Natural killer cell (primary cell): ENCODE measurements around the gene ASPHD1. TPM values are rescaled to one million over a fixed set of nuclear protein-coding genes. Genes with fewer than 3 reads are reported as not detected.
"Not testable (repeated sequence)": the region's sequence is repeated elsewhere in the genome, so short reads cannot be mapped to it uniquely, and the experiment has no call there.

Experiments
- ATAC-seq, 3 donors: fragments of 150-1000 bp in 2 of 3; fragments of 200-7000 bp in 1 of 3; cut with Tn5 transposase; 1 replicate in 1 of 3; 2 replicates in 2 of 3; pipeline ENCODE4 v1.10.0; 2021; ENCODE audit warnings: mild to moderate bottlenecking in 2 of 3, moderate library complexity in 2 of 3
- DNase-seq, 2 donors: peaks; one replicate each; pipeline versions ENCODE4 v3.0.0 to v3.0.0-alpha.2; 2013 to 2021; ENCODE audit warnings: mixed read lengths in 1 of 2
- H3K27ac ChIP-seq: one replicate; pipeline ENCODE4 v1.5.1; 2013; ENCODE audit warnings: mild to moderate bottlenecking, low read length
- H3K27me3 ChIP-seq: one replicate; pipeline ENCODE4 v1.6.1; 2013; ENCODE audit warnings: low read length; ENCODE audit not compliant: control insufficient read depth, insufficient read depth
- H3K36me3 ChIP-seq: one replicate; pipeline ENCODE4 v1.6.1; 2013; ENCODE audit warnings: low read length; ENCODE audit not compliant: control insufficient read depth, insufficient read depth
- H3K4me1 ChIP-seq: one replicate; pipeline ENCODE4 v1.6.1; 2013; ENCODE audit warnings: low read length; ENCODE audit not compliant: control insufficient read depth, insufficient read depth
- H3K4me3 ChIP-seq: one replicate; pipeline ENCODE4 v1.5.1; 2013; ENCODE audit warnings: low read length
- H3K9me3 ChIP-seq: one replicate; pipeline ENCODE4 v1.6.1; 2013; ENCODE audit warnings: low read length; ENCODE audit not compliant: control insufficient read depth, insufficient read depth
- H3K27ac Mint-ChIP-seq, 2 donors: one replicate each; pipeline ENCODE4 v1.8.0; 2022; ENCODE audit warnings: mild to moderate bottlenecking in 2 of 2, mixed read lengths in 2 of 2, moderate library complexity in 1 of 2
- H3K27me3 Mint-ChIP-seq, 2 donors: one replicate each; pipeline ENCODE4 v1.8.0; 2022; ENCODE audit warnings: low read depth in 2 of 2, mixed read lengths in 2 of 2
- H3K36me3 Mint-ChIP-seq: one replicate; pipeline ENCODE4 v1.8.0; 2022; ENCODE audit warnings: mixed read lengths
- H3K4me1 Mint-ChIP-seq, 2 donors: one replicate each; pipeline ENCODE4 v1.8.0; 2022; ENCODE audit warnings: mixed read lengths in 2 of 2
- H3K4me3 Mint-ChIP-seq: one replicate; pipeline ENCODE4 v1.8.0; 2022; ENCODE audit warnings: mild to moderate bottlenecking, moderate library complexity, mixed read lengths
- H3K9me3 Mint-ChIP-seq, 2 donors: one replicate each; pipeline ENCODE4 v1.8.0; 2022; ENCODE audit warnings: mixed read lengths in 2 of 2
- CTCF ChIP-seq: fragments of 200-600 bp; IDR thresholded peaks from one replicate; pipeline ENCODE4 v1.8.0; 2022; ENCODE audit warnings: antibody characterized with exemption
- WGBS: methylation state at CpG from one replicate; pipeline ENCODE4 v1.1.7; 2013; ENCODE audit warnings: missing lambda C conversion rate; ENCODE audit not compliant: insufficient coverage; 5-methylcytosine and 5-hydroxymethylcytosine counted together
- intact Hi-C: fragments of 100-400 bp; cut with micrococcal nuclease; formaldehyde crosslinking; loops from one replicate; pipeline ENCODE4 v1.14.2; 2022
- total RNA-seq, 4 donors: library from RNA; stranded (reverse); fragments of 120-200 nt in 1 of 4; gene quantifications; one replicate each; pipeline versions ENCODE4 v1.2.3 to v1.2.4, GENCODE V29; 2013 to 2022

Gene ASPHD1
- total RNA-seq, 3 donors from 2014 or later (not counting 1 experiment from before 2014, with no cell fraction given): not detected

DNA sequence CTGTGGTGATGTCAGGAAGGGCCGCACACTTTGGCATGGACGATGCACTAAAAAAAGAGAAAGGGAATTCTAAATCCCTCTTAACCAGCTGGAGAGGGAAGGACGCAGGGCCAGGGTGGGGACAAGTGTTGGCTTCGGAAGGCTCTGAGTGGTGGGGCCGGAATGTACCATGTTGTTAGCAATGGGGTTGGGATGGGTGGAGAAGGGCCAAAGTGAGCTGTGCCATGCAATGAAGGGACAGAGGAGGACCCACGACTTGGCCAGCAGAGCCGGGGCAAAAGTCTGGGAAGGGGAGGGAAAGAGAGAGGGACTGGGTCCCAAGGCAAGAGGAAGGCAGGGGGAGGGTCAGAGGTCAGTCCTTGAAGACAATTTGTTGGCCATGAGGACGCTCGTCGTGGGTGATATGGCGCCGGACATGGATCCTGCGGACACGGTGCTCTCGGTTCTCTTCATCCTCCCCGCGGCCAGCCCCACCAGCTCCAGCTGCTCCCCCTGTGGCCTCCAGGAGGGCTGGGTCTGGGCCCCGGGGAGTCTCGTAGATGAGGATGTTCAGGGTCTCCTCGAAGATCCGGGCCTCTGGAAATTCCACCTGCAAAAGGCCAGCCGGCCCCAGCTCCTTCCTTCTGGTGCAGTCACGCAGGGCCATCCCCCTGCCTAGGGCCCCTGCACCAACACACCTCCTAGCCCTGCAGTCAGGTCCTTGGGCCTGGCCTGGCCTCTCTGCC, 6.4 kb downstream of the ASPHD1 start:
- no peak for TF ChIP-seq CTCF
- H3K4me3 Mint-ChIP-seq: no peak overlapping the region
- H3K4me1 Mint-ChIP-seq: no peaks in the 10 kb centered on the region
- peaks cover 0 to 8% of the 10 kb centered on the region in 2 donors for H3K27me3 Mint-ChIP-seq
- no peaks in the 10 kb centered on the region for H3K9me3 Mint-ChIP-seq
- H3K27ac ChIP-seq: no peak overlapping the region
- no peaks in the 10 kb centered on the region for H3K9me3 ChIP-seq
- H3K36me3 ChIP-seq: no peaks in the 10 kb centered on the region
- H3K27ac Mint-ChIP-seq: no peak overlapping the region
- ATAC-seq: no peak
- H3K36me3 Mint-ChIP-seq: no peaks in the 10 kb centered on the region
- 93% methylated on average over 23 of the region's 23 CpGs for whole genome bisulfite sequencing
- no peak for DNase-seq
- no peak overlapping the region for H3K4me3 ChIP-seq
- H3K4me1 ChIP-seq: no peaks in the 10 kb centered on the region
- intact Hi-C loops: no loop called here
- H3K27me3 ChIP-seq: no peaks in the 10 kb centered on the region

DNA sequence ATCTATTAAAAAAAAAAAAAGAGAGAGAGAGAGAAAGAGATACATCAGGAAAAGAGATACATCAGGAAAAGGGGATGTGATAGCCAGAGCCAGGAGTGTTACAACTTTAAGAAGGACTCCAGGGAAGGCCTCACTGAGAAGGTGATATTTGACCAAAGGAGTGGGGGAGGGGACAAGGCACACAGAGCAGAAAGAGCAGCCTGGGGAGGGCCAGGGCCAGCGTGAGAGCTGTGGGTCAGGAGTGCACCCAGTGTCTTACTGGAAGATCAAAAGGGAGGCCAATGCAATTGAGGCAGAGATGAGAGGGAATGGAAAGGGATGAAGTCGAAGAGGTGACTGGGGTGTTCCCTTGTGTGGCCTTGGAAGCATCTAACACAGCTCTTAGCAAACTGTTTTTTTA, 7.7 kb downstream of the ASPHD1 start:
- H3K4me1 ChIP-seq: no peaks in the 10 kb centered on the region
- no peak for TF ChIP-seq CTCF
- H3K36me3 Mint-ChIP-seq: no peaks in the 10 kb centered on the region
- H3K4me3 ChIP-seq: no peak overlapping the region
- H3K9me3 Mint-ChIP-seq: no peaks in the 10 kb centered on the region
- ATAC-seq (no peak), DNase-seq (no peak)
- intact Hi-C loops: no loop called here
- H3K4me3 Mint-ChIP-seq: no peak overlapping the region
- peaks cover 0 to 4% of the 10 kb centered on the region in 2 donors for H3K27me3 Mint-ChIP-seq
- H3K27me3 ChIP-seq: no peaks in the 10 kb centered on the region
- no peak overlapping the region for H3K27ac Mint-ChIP-seq
- no peaks in the 10 kb centered on the region for H3K9me3 ChIP-seq
- H3K4me1 Mint-ChIP-seq: no peaks in the 10 kb centered on the region
- WGBS: 96% methylated on average over 2 of the region's 2 CpGs
- no peak overlapping the region for H3K27ac ChIP-seq
- no peaks in the 10 kb centered on the region for H3K36me3 ChIP-seq

GRCh38 chr16:29908719-29909220, 8.5 kb downstream of the ASPHD1 start:
- no peak for ATAC-seq
- Mint-ChIP-seq H3K4me3 (no peak overlapping the region), H3K36me3 (no peaks in the 10 kb centered on the region), H3K27me3 (peaks cover 0 to under 1% of the 10 kb centered on the region in 2 donors), H3K27ac (no peak overlapping the region), H3K9me3 (no peaks in the 10 kb centered on the region), H3K4me1 (no peaks in the 10 kb centered on the region)
- intact Hi-C loops: no loop called here
- no peak overlapping the region for H3K4me3 ChIP-seq
- no peak for DNase-seq
- H3K27me3 ChIP-seq: no peaks in the 10 kb centered on the region
- peaks cover 4% of the 10 kb centered on the region for H3K36me3 ChIP-seq
- 91% methylated on average over 1 of the region's 2 CpGs for WGBS
- no peak for TF ChIP-seq CTCF
- no peaks in the 10 kb centered on the region for H3K9me3 ChIP-seq
- no peaks in the 10 kb centered on the region for H3K4me1 ChIP-seq
- H3K27ac ChIP-seq: no peak overlapping the region

GRCh38 chr16:29909391-29909790, 9.1 kb downstream of the ASPHD1 start:
- Histone ChIP-seq H3K9me3 (no peaks in the 10 kb centered on the region), H3K4me3 (no peak overlapping the region), H3K36me3 (peaks cover 4% of the 10 kb centered on the region), H3K27me3 (no peaks in the 10 kb centered on the region), H3K4me1 (no peaks in the 10 kb centered on the region), H3K27ac (no peak overlapping the region)
- Mint-ChIP-seq H3K4me3 (no peak overlapping the region), H3K9me3 (no peaks in the 10 kb centered on the region), H3K27ac (no peak overlapping the region), H3K27me3 (no peaks in the 10 kb centered on the region), H3K36me3 (no peaks in the 10 kb centered on the region), H3K4me1 (no peaks in the 10 kb centered on the region)
- WGBS: 83% methylated on average over 2 of the region's 2 CpGs
- TF ChIP-seq CTCF: no peak
- ATAC-seq (no peak), DNase-seq (no peak)
- intact Hi-C loops: no loop called here

GRCh38 chr16:29909851-29910250, 9.6 kb downstream of the ASPHD1 start:
- ATAC-seq, H3K9me3 ChIP-seq, H3K27me3 ChIP-seq, intact Hi-C loops, H3K4me1 Mint-ChIP-seq, H3K9me3 Mint-ChIP-seq, H3K27ac Mint-ChIP-seq, H3K27ac ChIP-seq, H3K4me1 ChIP-seq, H3K4me3 Mint-ChIP-seq, H3K4me3 ChIP-seq, DNase-seq, H3K27me3 Mint-ChIP-seq, H3K36me3 Mint-ChIP-seq, H3K36me3 ChIP-seq: not testable (repeated sequence)
- WGBS: 76% methylated on average over 3 of the region's 6 CpGs
